HAP-1 (cell line): ENCODE data around the gene GPR61.
A peak's percentile ranks its signal among the peaks of the same experiment; 100 is the strongest.

Experiments
- DNase-seq, 2 experiments: peaks; one replicate each; pipeline ENCODE4 v3.0.0-alpha.2; 2016 to 2020; ENCODE audit warnings: low spot score in 2 of 2
- H3K27me3 ChIP-seq: fragments of 250-450 bp; sonication (Bioruptor Pico); 2 replicates; pipeline ENCODE4 v1.5.1; 2020; ENCODE audit warnings: low read depth, mild to moderate bottlenecking, moderate library complexity
- H3K36me3 ChIP-seq: fragments of 250-450 bp; sonication (Bioruptor Pico); replicated peaks from 2 replicates; pipeline ENCODE4 v1.5.1; 2020; ENCODE audit warnings: mild to moderate bottlenecking
- H3K4me1 ChIP-seq: fragments of 250-450 bp; sonication (Bioruptor Pico); 2 replicates; pipeline ENCODE4 v1.5.1; 2020; ENCODE audit warnings: mild to moderate bottlenecking
- H3K4me3 ChIP-seq: fragments of 250-450 bp; sonication (Bioruptor Pico); 2 replicates; pipeline ENCODE4 v1.5.1; 2020; ENCODE audit warnings: mild to moderate bottlenecking, moderate library complexity
- H3K9me3 ChIP-seq: fragments of 250-450 bp; sonication (Bioruptor Pico); 2 replicates; pipeline ENCODE4 v1.5.1; 2020; ENCODE audit warnings: mild to moderate bottlenecking, moderate library complexity
- in situ Hi-C: fragments of 300-500 bp; cut with MboI; formaldehyde crosslinking; loops from 3 replicates; pipeline ENCODE4 v1.14.3; 2020; ENCODE audit warnings: low sequenced_read_pairs, inconsistent platforms, mixed read lengths

The GPR61 gene

DNA sequence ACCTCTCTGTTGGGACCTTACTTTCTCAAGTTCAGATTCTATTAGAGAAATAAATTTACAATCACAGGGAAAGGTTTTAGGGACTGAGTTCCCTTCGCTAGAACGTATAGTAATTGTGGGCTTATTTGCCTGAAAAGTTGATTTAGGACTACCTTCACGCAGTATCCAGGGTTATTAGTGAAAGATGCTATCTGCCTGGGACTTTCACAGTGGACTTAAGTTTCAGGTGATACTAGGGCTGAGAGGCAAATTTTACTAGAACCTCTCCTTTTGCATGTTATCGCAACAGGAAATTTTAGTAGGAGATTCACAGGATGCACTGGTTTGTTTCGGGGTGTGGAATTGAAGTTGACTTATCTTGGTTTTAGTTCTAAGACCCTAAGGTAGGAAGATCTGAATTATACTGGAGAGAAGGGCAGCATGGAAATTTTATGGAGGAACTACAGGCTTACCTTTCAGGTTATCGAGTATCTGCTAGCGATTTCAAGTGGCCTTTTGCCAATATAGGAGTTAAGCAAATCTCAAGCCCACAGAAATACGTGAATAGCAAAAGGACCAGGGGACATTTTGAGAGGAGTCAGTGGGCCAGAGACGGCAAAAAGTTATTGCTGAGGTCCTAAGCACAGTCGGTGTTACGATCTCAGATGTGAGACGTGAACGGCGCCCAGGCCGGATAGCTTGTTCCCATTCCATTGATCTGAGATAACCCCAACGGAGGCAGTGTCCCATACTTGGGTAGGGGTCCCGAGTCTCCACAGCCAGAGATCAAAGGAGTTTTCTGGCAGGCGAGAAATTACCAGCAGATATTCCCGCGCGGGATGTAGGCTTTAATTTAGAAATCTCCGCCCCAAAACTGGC, 8.0 kb downstream of the GPR61 start:
- Histone ChIP-seq H3K4me3 (peak overlapping the region; percentile 90), H3K9me3 (no peaks in the 10 kb centered on the region; the same call in 1 of the 2 replicates), H3K27me3 (no peaks in the 10 kb centered on the region), H3K4me1 (peaks cover 8% of the 10 kb centered on the region), H3K36me3 (no peaks in the 10 kb centered on the region)
- peak; percentile 32 to 37 for DNase-seq
- in situ Hi-C loops: loop anchor here (5.0 to 10.0 kb wide), 3 partner anchors 80 to 437 kb away; partner anchors contain the start of gene AHCYL1

GRCh38 chr1:109548321-109549267, 8.9 kb downstream of the GPR61 start, which contains the start of gene GNAI3:
Gene GNAI3 (plus strand): TSS chr1:109548615. CDS start chr1:109548721, 106 bp downstream.
- in situ Hi-C loops: loop anchor here (5.0 to 10.0 kb wide), 3 partner anchors 79 to 436 kb away; partner anchors contain the start of gene AHCYL1
- Histone ChIP-seq H3K4me3 (peak within 1 kb of the TSS; percentile 90), H3K4me1 (peaks cover 17% of the 10 kb centered on the region), H3K36me3 (no peaks in the 10 kb centered on the region), H3K9me3 (no peaks in the 10 kb centered on the region; the same call in 1 of the 2 replicates), H3K27me3 (no peaks in the 10 kb centered on the region)
- DNase-seq: peak; percentile 91 to 96

DNA sequence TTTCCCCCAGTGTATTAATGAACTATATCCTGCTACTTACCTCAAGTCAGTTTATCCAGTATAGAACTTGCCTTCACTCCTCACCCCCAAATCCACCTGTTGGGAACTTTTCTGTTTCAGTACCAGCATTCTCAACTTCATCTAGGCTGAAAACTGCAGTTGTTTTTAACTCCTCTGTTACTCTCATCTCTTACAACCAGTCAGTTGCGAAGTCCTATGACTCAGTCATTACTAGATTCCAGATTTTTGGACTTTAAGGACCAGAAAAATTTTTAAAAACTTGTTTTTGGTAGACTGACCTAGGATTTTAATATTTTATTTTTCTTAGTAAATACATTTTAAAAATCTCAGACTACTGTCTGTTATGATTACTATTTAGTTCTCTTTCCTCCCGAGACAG, 16.9 kb downstream of the GPR61 start:
- H3K9me3 ChIP-seq: no peaks in the 10 kb centered on the region
- H3K27me3 ChIP-seq: no peaks in the 10 kb centered on the region
- in situ Hi-C loops: no loop called here
- no peak overlapping the region for H3K4me3 ChIP-seq
- no peaks in the 10 kb centered on the region for H3K36me3 ChIP-seq
- DNase-seq: no peak
- H3K4me1 ChIP-seq: peaks cover 12% of the 10 kb centered on the region

- in situ Hi-C loops: no loop called here
- peaks cover 12% of the 10 kb centered on the region for H3K4me1 ChIP-seq
These were observed 17.8 kb downstream of the GPR61 start for GRCh38 chr1:109557520-109557919.

GRCh38 chr1:109559995-109560394, 20.3 kb downstream of the GPR61 start:
- in situ Hi-C loops: no loop called here
- Histone ChIP-seq H3K27me3 (no peaks in the 10 kb centered on the region), H3K4me1 (no peaks in the 10 kb centered on the region), H3K36me3 (no peaks in the 10 kb centered on the region), H3K4me3 (no peak overlapping the region), H3K9me3 (no peaks in the 10 kb centered on the region)
- no peak for DNase-seq

More at GRCh38 chr1:109557520-109557919, 17.8 kb downstream of the GPR61 start:
- H3K27me3 ChIP-seq: no peaks in the 10 kb centered on the region
- DNase-seq: no peak
- H3K4me3 ChIP-seq: no peak overlapping the region
- no peaks in the 10 kb centered on the region for H3K36me3 ChIP-seq
- H3K9me3 ChIP-seq: no peaks in the 10 kb centered on the region

GRCh38 chr1:109564194-109564878, 24.7 kb downstream of the GPR61 start:
- Histone ChIP-seq H3K4me1 (no peaks in the 10 kb centered on the region), H3K36me3 (no peaks in the 10 kb centered on the region), H3K9me3 (no peaks in the 10 kb centered on the region), H3K27me3 (no peaks in the 10 kb centered on the region), H3K4me3 (no peak overlapping the region)
- DNase-seq: no peak
- in situ Hi-C loops: no loop called here

DNA sequence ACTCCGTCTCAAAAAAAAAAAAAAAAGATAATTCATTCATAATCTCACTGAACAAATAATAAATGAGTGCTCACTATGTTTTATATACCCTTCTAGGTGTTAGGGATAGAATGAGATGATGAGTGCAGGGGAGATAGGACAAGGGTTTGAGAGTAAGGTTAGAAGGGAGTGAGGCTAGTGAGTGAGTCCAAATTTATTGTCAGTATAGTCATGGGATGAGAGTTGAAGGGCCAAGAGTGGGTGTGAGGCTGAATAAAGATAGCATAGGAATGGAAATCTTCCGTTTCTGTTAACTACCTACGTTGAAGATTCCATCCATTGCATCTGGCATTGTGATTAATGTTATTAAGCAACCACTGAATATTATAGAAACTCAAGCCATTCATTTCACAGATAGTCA, 25.6 kb downstream of the GPR61 start:
- in situ Hi-C loops: no loop called here
- Histone ChIP-seq H3K4me3 (no peak overlapping the region), H3K4me1 (no peaks in the 10 kb centered on the region), H3K36me3 (no peaks in the 10 kb centered on the region), H3K27me3 (no peaks in the 10 kb centered on the region), H3K9me3 (no peaks in the 10 kb centered on the region)
- no peak for DNase-seq

DNA sequence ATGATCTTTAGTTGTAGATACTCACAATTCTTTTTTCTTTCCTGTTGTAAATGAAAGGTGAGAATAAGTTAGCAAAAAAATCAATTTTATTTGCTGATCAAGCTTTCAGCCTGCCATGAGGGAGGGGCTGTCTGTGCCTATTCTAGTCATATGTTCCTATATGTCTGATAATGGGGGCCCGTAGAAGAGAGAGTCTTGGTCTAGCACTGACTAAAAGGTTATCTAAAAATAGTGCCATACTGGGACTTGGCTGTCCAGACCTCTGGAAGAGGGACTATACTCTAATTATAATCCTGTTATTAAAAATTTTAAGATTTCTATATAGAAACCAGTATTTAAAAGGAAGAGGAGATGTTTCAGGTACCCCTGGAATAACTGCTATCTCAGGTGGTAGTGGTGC, 27.3 kb downstream of the GPR61 start:
- Histone ChIP-seq H3K27me3 (no peaks in the 10 kb centered on the region), H3K36me3 (no peaks in the 10 kb centered on the region), H3K4me1 (no peaks in the 10 kb centered on the region), H3K9me3 (no peaks in the 10 kb centered on the region), H3K4me3 (no peak overlapping the region)
- in situ Hi-C loops: no loop called here
- no peak for DNase-seq

- peaks cover under 1% of the 10 kb centered on the region for H3K4me1 ChIP-seq
- no peaks in the 10 kb centered on the region for H3K36me3 ChIP-seq
- DNase-seq: no peak
- no peaks in the 10 kb centered on the region for H3K27me3 ChIP-seq
- no peak overlapping the region for H3K4me3 ChIP-seq
- H3K9me3 ChIP-seq: no peaks in the 10 kb centered on the region
- in situ Hi-C loops: no loop called here
These were observed 28.4 kb downstream of the GPR61 start for GRCh38 chr1:109567877-109568672.

- Histone ChIP-seq H3K27me3 (no peaks in the 10 kb centered on the region), H3K36me3 (no peaks in the 10 kb centered on the region), H3K4me3 (no peak overlapping the region), H3K9me3 (no peaks in the 10 kb centered on the region), H3K4me1 (peaks cover 11% of the 10 kb centered on the region)
- in situ Hi-C loops: no loop called here
- no peak for DNase-seq
These were observed 29.7 kb downstream of the GPR61 start for GRCh38 chr1:109569323-109569722.

DNA sequence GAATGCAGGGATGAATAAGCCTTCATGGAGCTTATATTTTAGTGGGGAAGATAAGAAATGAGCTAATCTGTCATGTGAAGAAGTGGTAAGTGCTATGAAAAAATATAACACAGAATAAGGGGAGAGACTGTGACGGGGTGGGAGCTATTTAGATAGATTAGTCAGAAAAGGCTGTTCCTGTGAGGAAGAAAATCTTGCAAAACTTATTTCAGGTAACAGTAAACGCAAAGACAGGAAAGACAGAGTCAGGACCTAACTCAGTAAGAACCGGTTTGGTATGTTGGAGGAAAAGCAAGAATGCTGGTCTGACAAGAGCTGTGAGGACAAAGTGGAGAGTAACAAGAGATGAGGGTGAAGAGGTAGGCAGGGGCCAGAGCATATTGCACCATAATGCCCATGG, 30.7 kb downstream of the GPR61 start:
- no peak overlapping the region for H3K4me3 ChIP-seq
- DNase-seq: no peak
- H3K27me3 ChIP-seq: no peaks in the 10 kb centered on the region
- H3K9me3 ChIP-seq: no peaks in the 10 kb centered on the region
- peaks cover 11% of the 10 kb centered on the region for H3K4me1 ChIP-seq
- in situ Hi-C loops: no loop called here
- H3K36me3 ChIP-seq: no peaks in the 10 kb centered on the region

DNA sequence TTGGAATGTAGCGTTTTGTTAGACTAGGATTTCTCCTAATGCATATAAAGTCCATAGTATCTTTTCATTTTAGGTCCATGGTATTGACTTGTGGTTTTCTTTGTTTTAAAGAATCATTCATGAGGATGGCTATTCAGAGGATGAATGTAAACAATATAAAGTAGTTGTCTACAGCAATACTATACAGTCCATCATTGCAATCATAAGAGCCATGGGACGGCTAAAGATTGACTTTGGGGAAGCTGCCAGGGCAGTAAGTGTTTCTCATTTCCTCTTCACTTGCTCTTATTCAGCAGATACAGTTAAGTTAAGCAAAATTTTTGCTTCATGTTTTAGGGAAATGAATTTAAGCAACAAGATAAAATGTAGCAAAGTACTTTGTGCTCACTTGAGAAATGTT, 34.1 kb downstream of the GPR61 start:
- H3K27me3 ChIP-seq: no peaks in the 10 kb centered on the region
- H3K9me3 ChIP-seq: no peaks in the 10 kb centered on the region
- DNase-seq: peak; percentile 15 to 51
- peaks cover 11% of the 10 kb centered on the region for H3K4me1 ChIP-seq
- no peak overlapping the region for H3K4me3 ChIP-seq
- in situ Hi-C loops: no loop called here
- H3K36me3 ChIP-seq: no peaks in the 10 kb centered on the region; the same call in 1 of the 2 replicates
